Transverse colon (tissue), 3 donors: Measurements from ENCODE around the gene NECTIN4.

Experiments used
- POLR2A ChIP-seq: fragments of 450-650 bp; IDR thresholded peaks from one replicate; pipeline ENCODE4 v1.6.1; 2016; ENCODE audit warnings: antibody characterized with exemption, mild to moderate bottlenecking, moderate library complexity
- TF ChIP-seq, protein P1 (sequence below), 5 experiments: fragments of 200-600 bp in 3 of 5; fragments of 450-650 bp in 2 of 5; sonication (generic) in 3 of 5; IDR thresholded peaks; 1 replicate in 2 of 5; 2 replicates in 3 of 5; pipeline ENCODE4 v1.5.1; 2016 to 2017; ENCODE audit warnings: antibody characterized with exemption in 5 of 5, inconsistent platforms in 3 of 5, mild to moderate bottlenecking in 2 of 5, moderate library complexity in 1 of 5

DNA sequence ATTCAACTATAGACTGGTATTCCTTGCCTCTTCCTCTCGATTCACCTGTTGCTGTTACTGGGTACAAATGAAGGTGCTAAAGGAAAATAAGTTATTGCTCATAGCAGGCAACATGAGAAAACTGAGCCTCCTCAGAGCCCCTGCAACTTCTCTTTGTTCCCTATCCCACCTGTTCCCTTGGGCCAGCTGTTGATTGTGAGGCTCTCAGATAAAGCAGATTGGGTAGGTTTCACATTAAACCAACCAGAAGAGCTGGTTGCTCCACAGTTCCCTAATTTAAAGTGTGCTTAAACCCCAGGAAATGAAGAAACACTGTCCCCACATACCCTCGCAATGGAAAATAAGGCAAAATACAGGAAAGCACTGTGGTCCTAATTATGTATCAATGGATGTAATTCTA is 38.3 kb upstream of the NECTIN4 start:
- TF ChIP-seq, protein P1, sequence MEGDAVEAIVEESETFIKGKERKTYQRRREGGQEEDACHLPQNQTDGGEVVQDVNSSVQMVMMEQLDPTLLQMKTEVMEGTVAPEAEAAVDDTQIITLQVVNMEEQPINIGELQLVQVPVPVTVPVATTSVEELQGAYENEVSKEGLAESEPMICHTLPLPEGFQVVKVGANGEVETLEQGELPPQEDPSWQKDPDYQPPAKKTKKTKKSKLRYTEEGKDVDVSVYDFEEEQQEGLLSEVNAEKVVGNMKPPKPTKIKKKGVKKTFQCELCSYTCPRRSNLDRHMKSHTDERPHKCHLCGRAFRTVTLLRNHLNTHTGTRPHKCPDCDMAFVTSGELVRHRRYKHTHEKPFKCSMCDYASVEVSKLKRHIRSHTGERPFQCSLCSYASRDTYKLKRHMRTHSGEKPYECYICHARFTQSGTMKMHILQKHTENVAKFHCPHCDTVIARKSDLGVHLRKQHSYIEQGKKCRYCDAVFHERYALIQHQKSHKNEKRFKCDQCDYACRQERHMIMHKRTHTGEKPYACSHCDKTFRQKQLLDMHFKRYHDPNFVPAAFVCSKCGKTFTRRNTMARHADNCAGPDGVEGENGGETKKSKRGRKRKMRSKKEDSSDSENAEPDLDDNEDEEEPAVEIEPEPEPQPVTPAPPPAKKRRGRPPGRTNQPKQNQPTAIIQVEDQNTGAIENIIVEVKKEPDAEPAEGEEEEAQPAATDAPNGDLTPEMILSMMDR (IDR thresholded peaks at IDR 0.05), result no peak
- no peak for TF ChIP-seq POLR2A
